IPS-11a (cell line): ENCODE results near the gene ZNF467.

Experiments used
- H3K4me3 ChIP-seq: one replicate; pipeline ENCODE4 v1.5.1; 2013; ENCODE audit warnings: low read depth, low read length, control low read depth

Gene ZNF467

DNA sequence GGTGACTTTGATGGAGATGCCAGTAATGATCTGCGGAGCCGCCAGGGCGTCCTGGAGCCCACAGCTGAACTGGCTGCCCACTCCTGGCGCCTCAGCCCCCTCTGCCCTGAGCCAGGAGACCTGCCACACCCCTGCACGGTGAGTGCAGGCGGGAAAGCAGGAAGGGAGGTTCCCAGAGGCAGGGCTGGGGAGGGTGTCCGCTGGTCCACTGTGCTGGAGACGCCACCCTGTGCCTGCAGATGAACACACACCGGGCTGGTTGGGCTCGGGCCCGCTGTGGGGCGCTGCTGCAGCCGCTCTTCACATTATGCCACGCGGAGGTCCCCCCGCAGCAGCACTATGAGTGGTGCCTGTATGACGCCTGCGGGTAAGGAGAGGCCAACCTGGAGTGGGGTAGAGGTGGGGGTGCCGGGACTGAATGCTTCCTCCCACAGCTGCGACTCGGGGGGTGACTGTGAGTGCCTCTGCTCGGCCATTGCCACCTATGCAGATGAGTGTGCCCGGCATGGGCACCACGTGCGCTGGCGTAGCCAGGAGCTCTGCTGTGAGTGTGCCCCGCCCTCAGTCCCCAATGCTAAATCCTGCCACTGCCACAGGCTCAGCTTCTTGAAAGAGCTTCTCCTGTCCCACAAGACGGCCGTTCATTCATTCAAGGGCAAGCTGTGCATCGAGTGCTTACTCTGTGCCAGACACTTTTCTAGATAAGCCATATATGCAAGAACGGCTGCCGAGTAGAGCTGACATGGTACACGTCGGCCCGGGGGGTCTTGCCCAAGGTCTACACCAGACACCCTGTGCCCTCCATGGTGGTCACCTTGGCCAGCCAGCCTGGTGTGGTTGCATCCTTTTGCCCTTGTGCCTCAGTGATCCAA, 14.3 kb upstream of the ZNF467 start:
- H3K4me3 ChIP-seq: no peak overlapping the region

DNA sequence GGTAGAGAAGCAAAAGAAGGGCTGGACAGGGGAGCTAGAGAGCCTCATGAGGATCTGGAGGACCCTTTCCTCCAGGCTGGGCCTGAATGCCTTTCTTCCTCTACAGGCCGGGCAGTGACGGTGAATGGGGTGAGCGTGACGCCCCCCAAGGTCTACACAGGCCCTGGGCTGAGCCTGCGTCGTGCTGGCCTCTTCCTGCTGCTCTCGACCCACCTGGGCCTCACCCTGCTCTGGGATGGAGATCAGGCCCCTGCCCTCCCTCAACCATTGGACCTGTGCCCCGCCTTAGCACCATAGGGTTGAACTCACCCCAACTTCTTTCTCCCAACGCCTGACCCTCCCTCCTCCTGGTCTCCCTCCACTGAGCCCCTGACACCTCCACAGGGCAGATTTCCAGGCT, 12.6 kb upstream of the ZNF467 start:
- H3K4me3 ChIP-seq: no peak overlapping the region

DNA sequence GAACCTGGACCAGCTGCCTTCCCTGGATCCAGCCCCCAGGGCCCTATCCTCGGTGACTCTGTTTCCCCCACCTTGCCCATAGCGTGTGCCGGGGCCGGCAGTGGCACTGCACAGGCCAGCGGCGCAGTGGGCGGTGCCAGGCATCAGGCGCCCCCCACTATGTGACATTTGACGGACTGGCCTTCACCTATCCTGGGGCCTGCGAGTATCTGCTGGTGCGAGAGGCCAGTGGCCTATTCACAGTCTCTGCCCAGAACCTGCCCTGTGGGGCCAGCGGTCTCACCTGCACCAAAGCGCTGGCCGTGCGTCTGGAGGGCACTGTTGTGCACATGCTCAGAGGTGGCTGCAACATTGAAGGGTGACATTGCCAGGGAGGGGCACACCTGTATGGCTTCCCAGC, 12.0 kb upstream of the ZNF467 start:
- no peak overlapping the region for H3K4me3 ChIP-seq

DNA sequence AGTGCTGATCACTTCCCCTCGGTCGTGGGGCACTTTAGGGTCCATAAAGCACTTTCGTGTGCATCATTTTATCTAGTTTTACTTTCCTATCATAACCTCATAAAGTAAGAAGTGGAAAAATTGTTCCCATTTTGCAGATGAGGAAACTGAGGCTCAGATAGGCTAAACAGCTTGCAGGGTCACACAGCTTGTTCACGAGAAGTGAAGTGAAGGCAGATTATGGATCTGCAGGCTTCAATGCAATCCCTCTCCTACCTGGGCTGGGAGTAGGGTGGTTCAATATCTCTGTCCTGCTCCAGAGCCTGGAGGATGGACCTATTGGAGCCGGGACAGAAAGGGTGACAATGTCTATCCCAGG, 10.8 kb upstream of the ZNF467 start:
- H3K4me3 ChIP-seq: no peak overlapping the region

DNA sequence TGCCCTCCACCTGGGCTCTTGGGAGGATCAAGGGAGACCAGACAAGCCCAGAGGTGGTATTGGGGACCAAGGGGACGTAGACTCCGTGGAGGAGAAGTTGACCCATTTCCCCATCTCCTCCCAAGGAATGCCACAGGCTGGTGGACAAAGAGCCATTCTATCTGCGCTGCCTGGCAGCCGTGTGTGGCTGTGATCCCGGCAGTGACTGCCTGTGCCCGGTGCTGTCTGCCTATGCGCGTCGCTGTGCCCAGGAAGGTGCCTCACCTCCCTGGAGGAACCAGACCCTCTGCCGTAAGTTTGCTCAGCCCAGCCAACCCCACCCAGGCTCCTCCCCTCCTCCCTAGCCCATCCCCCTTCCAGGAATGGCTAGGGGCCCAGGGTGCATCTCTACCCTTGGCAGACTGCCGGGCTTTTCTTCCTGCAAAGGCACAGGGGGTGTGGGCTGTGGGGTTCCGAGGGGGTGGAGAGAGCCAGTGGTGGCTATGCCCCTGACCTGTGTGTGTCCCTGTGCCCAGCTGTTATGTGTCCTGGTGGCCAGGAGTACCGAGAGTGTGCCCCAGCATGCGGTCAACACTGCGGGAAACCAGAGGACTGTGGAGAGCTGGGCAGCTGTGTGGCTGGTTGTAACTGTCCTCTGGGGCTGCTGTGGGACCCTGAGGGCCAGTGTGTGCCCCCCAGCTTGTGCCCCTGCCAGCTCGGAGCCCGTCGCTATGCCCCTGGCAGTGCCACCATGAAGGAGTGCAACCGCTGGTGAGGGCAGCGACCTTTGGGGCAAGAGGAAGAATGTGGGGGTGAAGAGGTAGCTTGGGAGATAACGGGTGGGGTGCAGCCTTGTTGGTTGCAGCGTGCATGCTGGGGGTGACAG, 10.2 kb upstream of the ZNF467 start:
- no peak overlapping the region for H3K4me3 ChIP-seq

DNA sequence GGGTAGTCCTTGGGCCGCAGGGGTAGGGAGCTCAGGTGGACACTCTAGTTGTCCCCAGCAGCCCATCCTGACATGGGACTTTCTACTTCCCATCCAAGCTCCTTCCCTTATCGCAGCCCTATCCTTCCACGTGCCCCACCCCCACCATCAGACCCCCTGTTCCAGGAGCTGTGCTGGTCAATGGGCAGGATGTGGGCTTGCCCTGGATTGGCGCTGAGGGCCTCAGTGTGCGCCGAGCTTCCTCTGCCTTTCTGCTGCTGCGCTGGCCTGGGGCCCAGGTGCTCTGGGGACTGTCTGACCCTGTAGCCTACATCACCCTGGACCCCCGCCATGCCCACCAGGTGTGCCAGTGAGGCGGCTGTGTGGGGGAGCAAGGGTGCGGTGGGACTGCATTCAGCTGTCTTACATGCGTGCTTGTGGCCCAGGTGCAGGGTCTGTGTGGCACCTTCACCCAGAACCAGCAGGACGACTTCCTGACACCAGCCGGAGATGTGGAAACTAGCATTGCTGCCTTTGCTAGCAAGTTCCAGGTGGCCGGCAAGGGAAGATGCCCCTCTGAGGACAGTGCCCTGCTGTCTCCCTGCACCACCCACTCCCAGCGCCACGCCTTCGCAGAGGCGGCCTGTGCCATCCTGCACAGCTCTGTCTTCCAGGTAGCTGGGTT, 9.4 kb upstream of the ZNF467 start:
- no peak overlapping the region for H3K4me3 ChIP-seq

DNA sequence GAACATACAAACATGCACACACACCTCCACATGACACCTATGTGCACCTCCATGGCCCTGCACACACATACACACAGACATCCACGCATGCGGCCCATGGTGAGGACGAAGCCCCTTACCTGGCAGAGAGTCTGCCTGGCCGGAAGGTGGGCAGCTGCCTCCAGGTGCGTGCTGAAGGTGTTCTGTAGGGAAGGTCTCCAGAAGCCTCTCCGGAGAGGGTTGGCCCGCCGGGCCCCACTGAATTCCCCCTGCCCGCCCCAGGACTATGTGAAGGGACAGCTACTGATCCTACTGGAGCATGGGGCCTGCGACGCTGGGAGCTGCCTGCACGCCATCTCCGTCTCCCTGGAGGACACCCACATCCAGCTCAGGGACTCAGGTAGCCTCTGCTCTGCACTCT, 8.5 kb upstream of the ZNF467 start:
- no peak overlapping the region for H3K4me3 ChIP-seq

DNA sequence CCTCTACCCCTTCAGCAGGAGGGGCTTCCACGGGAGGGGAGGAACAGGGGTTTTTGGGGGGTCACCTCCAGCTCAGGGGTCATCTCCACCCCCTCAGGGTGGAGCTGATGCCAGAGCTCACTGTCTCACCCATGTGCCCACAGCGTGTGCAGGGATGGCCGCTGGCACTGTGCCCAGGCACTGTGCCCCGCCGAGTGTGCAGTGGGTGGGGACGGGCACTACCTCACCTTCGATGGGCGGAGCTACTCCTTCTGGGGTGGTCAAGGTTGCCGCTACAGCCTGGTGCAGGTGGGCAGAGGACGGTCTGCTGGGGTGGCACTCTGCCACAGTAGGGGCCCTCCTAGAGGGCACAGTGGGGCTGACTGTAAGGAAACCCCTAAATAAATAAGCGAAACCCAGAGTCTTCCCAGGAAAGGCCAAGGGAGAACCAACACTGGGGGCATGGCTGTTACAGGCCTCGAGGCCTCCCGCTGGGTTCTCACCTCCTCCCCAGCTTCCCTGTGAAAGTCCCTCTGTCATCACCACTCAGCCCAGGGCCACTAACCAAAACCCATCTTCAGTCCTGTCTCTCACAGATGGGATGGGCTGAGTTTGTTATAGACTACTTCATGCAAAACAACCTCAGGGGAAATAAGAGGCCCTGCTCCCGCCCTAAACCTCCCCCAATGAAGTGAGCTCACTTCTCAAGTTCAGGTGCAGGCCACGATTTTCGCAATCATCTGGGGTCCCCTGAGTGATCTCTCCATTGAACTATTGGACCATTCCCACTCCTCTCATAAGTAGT, 7.4 kb upstream of the ZNF467 start:
- H3K4me3 ChIP-seq: no peak overlapping the region

DNA sequence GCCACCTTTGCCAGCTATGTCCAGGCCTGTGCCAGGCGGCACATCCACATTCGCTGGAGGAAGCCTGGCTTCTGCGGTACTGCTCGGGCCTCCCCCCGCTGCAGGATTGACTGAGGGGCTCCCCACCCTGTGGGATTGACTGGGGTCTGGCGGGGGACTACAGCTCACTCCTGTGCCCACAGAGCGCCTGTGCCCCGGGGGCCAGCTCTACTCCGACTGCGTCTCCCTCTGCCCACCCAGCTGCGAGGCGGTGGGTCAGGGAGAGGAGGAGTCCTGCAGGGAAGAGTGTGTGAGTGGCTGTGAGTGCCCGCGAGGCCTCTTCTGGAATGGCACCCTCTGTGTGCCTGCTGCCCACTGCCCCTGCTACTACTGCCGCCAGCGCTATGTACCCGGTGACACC, 6.7 kb upstream of the ZNF467 start:
- no peak overlapping the region for H3K4me3 ChIP-seq

DNA sequence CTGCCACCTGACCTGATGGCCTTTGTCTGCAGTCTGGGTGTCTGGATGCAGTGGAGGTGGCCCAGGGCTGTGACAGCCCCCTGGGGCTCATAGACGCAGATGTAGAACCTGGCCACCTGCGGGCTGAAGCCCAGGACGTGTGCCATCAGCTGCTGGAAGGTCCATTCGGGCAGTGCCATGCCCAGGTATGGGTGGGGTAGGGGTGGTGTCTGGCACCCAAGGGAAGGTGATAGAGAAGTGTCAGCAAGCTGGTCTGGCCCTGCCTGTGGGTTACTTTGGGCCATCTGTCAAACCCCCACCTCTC, 6.1 kb upstream of the ZNF467 start:
- H3K4me3 ChIP-seq: no peak overlapping the region

DNA sequence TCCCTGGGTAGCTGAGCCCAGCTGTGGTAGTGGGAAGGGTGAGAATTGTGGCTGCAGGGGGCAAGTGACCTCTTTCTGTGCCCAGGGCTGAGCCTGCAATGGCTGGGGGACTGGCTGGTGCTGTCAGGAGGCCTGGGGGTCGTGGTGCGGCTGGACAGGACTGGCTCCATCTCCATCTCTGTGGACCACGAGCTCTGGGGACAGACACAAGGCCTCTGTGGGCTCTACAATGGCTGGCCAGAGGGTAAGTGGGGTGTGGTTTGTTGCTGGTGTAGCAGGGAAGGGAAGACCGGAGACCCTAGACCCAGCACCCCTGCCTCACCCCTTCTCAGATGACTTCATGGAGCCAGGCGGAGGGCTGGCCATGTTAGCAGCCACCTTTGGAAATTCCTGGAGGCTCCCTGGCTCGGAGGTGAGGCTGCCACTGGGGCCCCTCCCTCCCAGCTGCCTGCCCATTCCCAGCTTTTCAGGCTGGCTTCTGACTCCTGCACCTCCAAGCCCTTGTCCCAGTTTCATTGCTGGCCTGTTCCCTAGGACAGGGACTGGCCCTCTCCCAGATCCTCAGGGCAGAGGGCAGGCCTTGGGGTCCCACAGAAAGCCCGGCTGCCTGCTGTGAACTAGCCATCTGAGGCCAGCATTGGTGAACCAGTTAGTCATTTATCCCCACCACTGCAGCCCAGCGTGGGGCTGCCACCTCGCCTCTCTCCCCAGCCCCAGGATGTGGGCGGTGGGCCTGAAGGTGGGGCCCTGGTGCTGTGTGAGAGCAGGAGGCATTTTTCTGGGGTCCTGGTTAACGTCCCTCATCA, 5.5 kb upstream of the ZNF467 start:
- H3K4me3 ChIP-seq: no peak overlapping the region

DNA sequence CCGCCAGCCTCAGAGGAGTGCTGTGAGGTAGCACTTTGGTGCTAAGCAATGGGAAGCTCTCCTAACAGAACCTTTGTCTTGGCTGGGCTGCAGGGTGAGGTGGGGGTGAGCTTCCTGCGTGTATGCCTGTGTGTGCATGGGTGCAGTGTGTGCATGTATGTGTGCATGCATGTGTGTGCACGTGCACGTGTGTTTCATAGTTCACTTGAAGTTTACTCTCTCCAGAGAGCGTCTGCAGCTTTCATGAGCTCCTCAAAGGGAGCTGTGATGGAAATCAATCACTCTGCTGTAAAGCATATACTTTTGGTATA, 4.9 kb upstream of the ZNF467 start:
- H3K4me3 ChIP-seq: no peak overlapping the region

DNA sequence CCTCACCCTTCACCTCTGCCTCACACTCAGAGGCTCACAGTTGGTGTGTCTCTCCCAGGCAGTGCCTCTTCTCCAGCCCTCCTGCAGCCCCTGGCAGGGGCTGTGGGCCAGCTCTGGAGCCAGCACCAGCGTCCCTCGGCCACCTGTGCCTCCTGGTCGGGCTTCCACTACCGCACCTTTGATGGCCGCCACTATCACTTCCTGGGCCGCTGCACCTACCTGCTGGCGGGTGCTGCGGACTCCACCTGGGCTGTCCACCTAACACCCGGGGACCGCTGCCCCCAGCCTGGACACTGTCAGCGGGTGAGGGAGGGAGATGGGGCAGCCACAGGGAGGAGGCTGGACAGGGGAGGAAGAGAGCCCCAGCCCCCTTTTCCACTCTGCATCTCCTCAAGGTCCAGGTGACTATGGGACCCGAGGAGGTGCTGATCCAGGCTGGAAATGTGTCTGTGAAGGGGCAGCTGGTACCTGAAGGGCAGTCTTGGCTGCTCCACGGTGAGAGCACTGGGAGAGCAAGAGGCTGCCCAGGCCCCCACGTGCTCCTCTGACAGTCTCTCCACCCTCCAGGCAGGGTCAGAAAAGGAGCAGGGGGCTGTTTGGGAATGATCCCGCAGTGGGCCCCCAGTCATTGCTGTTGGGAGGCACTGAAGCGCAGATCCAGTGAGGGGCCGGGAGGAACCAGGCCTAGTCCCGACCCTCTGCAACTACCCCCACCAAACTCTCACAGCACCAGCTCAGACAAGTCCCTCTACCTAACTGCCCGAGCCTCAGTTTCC, 4.4 kb upstream of the ZNF467 start:
- H3K4me3 ChIP-seq: no peak overlapping the region

DNA sequence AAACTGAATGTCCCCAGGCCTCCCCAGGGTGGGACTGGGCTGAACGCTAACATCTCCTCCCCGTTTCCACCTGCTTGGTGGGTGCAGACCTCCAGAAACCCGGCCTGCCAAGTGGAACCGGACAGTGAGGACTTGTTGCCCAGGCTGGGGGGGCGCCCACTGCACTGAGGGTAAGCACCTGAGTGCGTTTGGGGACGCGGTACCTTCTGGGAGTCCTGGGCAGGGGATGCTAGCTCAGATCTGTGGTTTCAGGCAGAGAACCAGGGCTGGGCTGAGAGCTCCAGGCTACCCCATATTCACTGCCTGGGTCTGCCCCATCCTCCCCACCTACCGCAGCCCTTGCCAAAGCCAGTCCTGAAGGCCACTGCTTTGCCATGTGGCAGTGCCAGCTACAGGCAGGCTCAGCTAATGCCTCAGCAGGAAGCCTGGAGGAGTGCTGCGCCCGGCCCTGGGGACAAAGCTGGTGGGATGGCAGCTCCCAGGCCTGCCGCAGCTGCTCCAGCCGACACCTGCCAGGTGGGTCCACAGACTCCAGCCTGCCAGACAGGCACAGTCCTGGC, 3.5 kb upstream of the ZNF467 start:
- no peak overlapping the region for H3K4me3 ChIP-seq

DNA sequence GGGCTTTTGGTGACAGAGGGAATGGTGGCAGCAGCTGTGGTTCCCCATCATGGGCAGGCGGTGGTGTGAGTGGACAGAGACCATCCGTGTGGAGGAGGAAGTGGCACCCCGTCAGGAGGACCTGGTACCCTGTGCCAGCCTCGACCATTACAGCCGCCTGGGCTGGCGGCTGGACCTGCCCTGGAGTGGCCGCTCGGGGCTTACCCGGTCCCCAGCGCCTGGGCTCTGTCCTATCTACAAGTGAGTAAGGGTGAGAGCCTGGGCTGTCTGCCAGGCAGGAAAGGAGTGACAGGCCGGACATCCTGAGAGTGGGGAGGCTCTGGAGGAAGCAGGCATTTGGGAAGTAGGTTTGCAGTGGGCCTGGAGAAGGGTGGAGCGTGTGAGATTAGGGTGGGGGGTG, 2.9 kb upstream of the ZNF467 start:
- H3K4me3 ChIP-seq: no peak overlapping the region

DNA sequence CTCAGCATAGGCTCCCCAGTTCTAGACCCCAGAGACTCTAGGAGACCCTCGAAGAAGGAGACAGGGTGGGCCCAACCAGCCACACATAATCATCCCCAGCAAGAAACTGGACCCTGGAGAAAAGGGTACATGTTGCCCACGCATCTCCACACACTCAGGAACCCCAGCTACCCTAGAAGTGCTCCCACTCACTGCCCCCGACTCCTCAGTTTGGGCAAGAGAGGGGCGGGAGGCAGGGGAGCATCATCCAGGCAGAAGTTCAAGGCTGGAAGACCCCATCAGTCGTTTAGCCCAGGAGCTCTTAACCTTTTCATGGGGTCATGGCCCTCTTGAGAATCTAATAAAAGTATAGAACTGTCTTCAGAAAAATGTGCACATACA, 1.8 kb upstream of the ZNF467 start:
- H3K4me3 ChIP-seq: no peak overlapping the region

DNA sequence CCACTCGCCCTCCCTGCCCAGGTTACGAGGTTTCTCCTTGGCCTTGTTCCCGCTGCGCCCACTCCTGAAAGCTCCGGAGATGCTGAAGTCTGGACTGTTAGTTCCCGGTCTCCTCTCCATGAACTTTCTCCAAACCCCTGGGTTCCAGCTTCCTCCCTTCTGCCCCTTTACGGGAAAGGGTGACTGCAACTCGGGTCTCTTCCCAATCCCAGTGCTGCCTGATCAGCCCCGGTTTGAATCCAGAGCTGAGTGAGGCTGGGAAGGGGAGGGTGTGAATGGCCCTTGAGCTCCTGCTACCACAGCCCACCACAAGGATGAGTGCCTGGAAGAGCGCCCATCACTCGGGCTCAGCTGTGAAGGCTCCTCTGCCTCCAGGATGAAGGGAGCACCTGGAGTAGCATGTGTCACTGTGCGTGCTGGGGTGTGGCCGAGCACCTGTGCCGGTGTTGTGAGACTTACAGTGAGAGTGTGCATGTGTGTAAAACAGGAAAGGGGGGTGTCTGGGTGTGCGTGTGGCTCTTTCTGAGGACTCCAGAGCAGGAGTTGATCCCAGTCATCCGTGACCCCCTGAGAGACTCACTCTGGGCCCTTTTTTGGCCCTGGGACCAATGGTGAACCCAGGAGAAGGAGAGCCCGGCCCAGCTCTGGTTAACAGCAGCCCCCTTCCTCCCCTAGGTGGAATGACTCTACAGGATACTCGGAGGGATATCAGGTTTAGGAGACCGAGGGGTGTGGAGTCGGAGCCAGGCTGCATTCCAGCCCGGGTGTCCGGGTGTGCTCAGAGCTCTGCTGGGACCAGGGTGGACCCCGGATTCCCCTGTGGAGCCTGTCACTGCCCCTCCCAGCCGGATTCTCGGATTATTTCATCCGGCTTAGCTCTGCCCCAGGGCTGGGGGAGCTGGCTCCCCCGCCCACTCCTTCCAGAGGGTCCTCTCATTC, 1.1 kb upstream of the ZNF467 start:
- no peak overlapping the region for H3K4me3 ChIP-seq

DNA sequence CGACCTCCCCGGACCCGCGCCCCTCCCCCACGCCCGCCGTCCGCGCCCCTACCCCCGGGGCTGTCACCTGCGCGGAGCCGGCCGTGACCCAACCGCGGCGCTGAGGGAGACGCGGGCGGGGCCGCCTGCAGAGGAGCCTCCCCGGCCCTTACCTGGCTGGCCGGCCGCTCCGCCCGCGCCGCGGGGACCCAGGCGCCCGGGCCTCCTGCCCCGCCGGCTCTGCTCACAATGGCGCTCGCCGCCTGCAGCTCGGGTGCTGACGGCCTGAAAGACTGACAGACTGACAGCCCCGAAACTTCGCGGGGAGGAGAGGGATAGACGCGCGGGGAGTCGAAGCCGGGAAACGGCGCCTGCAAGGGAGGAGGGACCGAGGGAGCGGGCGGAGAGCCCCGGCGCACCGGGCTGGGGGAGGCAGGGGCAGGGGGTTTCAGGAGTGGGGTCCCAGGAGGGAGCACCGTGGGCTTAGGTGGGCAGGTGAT, 393 bp downstream of the ZNF467 start:
- peak overlapping the region; percentile 39 for H3K4me3 ChIP-seq
